Neural progenitor cell (in vitro differentiated cells): Measurements from ENCODE around the gene TPCN1. TPM values are rescaled to one million over a fixed set of nuclear protein-coding genes. Genes with fewer than 3 reads are reported as not detected.

Experiments used
- DNase-seq: peaks from one replicate; pipeline ENCODE4 v3.0.0-alpha.2; 2016; ENCODE audit warnings: low spot score
- H2AFZ ChIP-seq: fragments of 200-600 bp; sonication (generic); replicated peaks from 2 replicates; pipeline ENCODE4 v1.6.1; 2016; ENCODE audit warnings: antibody characterized with exemption
- H3F3A ChIP-seq: fragments of 200-600 bp; sonication (generic); 2 replicates; pipeline ENCODE4 v1.6.1; 2016; ENCODE audit warnings: antibody characterized with exemption, low read depth
- H3K27ac ChIP-seq: fragments of 200-600 bp; sonication (generic); 2 replicates; pipeline ENCODE4 v1.5.1; 2016; ENCODE audit warnings: mild to moderate bottlenecking
- H3K27me3 ChIP-seq: fragments of 200-600 bp; sonication (generic); 2 replicates; pipeline ENCODE4 v1.6.1; 2016; ENCODE audit warnings: mild to moderate bottlenecking, moderate library complexity
- H3K36me3 ChIP-seq: fragments of 200-600 bp; sonication (generic); 2 replicates; pipeline ENCODE4 v1.5.1; 2016
- H3K4me1 ChIP-seq: fragments of 200-600 bp; sonication (generic); 2 replicates; pipeline ENCODE4 v1.6.1; 2016; ENCODE audit warnings: mixed run types
- H3K4me2 ChIP-seq: fragments of 200-600 bp; sonication (generic); 2 replicates; pipeline ENCODE4 v1.6.1; 2016
- H3K4me3 ChIP-seq: fragments of 200-600 bp; sonication (generic); 2 replicates; pipeline ENCODE4 v1.5.1; 2016
- H3K79me2 ChIP-seq: fragments of 200-600 bp; sonication (generic); 2 replicates; pipeline ENCODE4 v1.6.1; 2016; ENCODE audit warnings: low read depth
- H3K9ac ChIP-seq: fragments of 200-600 bp; sonication (generic); 2 replicates; pipeline ENCODE4 v1.6.1; 2016
- H3K9me3 ChIP-seq: fragments of 200-600 bp; sonication (generic); 2 replicates; pipeline ENCODE4 v1.5.1; 2016; ENCODE audit warnings: low read depth
- H4K20me1 ChIP-seq: fragments of 200-600 bp; sonication (generic); 2 replicates; pipeline ENCODE4 v1.6.1; 2016; ENCODE audit warnings: low read depth
- H3K27ac Mint-ChIP-seq: 3 replicates; pipeline ENCODE4 v1.8.0; 2021; ENCODE audit warnings: mixed read lengths
- H3K27me3 Mint-ChIP-seq: 2 replicates; pipeline ENCODE4 v1.8.0; 2022; ENCODE audit warnings: low read depth, mild to moderate bottlenecking, inconsistent platforms, moderate library complexity, mixed read lengths; ENCODE audit not compliant: insufficient read depth
- H3K36me3 Mint-ChIP-seq: 3 replicates; pipeline ENCODE4 v1.8.0; 2021; ENCODE audit warnings: mixed read lengths
- H3K4me1 Mint-ChIP-seq: 3 replicates; pipeline ENCODE4 v1.8.0; 2021; ENCODE audit warnings: mixed read lengths
- H3K4me3 Mint-ChIP-seq: 3 replicates; pipeline ENCODE4 v1.8.0; 2021; ENCODE audit warnings: mild to moderate bottlenecking, moderate library complexity, mixed read lengths
- H3K9me3 Mint-ChIP-seq: 3 replicates; pipeline ENCODE4 v1.8.0; 2020; ENCODE audit warnings: mixed read lengths
- EZH2 ChIP-seq: fragments of 200-600 bp; sonication (generic); IDR thresholded peaks from 2 replicates; pipeline ENCODE4 v1.6.1; 2017; ENCODE audit warnings: antibody characterized with exemption, mild to moderate bottlenecking, moderate library complexity
- EZH2phosphoT487 ChIP-seq: fragments of 200-600 bp; sonication (generic); IDR thresholded peaks from 2 replicates; pipeline ENCODE4 v1.6.1; 2017; ENCODE audit warnings: antibody characterized with exemption
- total RNA-seq: library from RNA; depleted of rRNA; stranded (reverse); fragments of >200 nt; gene quantifications from 2 replicates; pipeline ENCODE4 v1.2.3, GENCODE V29; 2015; ENCODE audit warnings: low replicate concordance
- TF ChIP-seq, protein P1 (sequence below): fragments of 200-600 bp; sonication (generic); IDR thresholded peaks from 2 replicates; pipeline ENCODE4 v1.5.1; 2017; ENCODE audit warnings: antibody characterized with exemption, mild to moderate bottlenecking

Gene TPCN1
- total RNA-seq, 1 donor from 2014 or later: 12.2 TPM

DNA sequence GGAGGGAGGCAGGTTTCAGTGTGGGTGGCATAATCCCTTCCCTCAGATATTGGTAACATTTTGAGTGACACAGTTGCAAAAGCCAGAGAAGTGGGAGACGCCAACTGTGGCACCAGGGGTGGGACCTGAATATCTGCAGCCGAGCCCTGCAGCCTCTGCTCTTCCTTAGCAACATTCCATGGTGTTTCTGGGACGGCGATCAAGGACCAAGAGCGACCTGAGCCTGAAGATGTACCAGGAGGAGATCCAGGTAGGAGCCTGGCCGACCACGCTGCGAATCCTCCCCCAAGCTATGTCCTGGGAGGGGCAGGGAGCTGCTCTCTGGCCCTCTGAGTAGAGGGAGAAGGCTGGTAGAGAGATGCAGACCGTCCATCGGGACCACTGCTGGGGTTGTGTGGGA, 71.8 kb downstream of the TPCN1 start:
- no peak overlapping the region for H3K9ac ChIP-seq
- Mint-ChIP-seq H3K9me3 (no peaks in the 10 kb centered on the region), H3K27ac (no peak overlapping the region), H3K4me1 (no peaks in the 10 kb centered on the region), H3K4me3 (no peak overlapping the region), H3K36me3 (no peaks in the 10 kb centered on the region), H3K27me3 (peaks cover 4% of the 10 kb centered on the region)
- no peak for TF ChIP-seq EZH2phosphoT487
- TF ChIP-seq EZH2: no peak
- TF ChIP-seq, protein P1, sequence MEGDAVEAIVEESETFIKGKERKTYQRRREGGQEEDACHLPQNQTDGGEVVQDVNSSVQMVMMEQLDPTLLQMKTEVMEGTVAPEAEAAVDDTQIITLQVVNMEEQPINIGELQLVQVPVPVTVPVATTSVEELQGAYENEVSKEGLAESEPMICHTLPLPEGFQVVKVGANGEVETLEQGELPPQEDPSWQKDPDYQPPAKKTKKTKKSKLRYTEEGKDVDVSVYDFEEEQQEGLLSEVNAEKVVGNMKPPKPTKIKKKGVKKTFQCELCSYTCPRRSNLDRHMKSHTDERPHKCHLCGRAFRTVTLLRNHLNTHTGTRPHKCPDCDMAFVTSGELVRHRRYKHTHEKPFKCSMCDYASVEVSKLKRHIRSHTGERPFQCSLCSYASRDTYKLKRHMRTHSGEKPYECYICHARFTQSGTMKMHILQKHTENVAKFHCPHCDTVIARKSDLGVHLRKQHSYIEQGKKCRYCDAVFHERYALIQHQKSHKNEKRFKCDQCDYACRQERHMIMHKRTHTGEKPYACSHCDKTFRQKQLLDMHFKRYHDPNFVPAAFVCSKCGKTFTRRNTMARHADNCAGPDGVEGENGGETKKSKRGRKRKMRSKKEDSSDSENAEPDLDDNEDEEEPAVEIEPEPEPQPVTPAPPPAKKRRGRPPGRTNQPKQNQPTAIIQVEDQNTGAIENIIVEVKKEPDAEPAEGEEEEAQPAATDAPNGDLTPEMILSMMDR: no peak
- H3F3A ChIP-seq: no peaks in the 10 kb centered on the region
- no peak overlapping the region for H2AFZ ChIP-seq
- no peaks in the 10 kb centered on the region for H3K27me3 ChIP-seq
- no peaks in the 10 kb centered on the region for H3K9me3 ChIP-seq
- H3K79me2 ChIP-seq: no peaks in the 10 kb centered on the region
- no peak for DNase-seq
- H3K36me3 ChIP-seq: no peaks in the 10 kb centered on the region
- no peaks in the 10 kb centered on the region for H3K4me1 ChIP-seq
- H3K27ac ChIP-seq: no peak overlapping the region
- no peaks in the 10 kb centered on the region for H4K20me1 ChIP-seq
- H3K4me2 ChIP-seq: no peak overlapping the region
- H3K4me3 ChIP-seq: no peak overlapping the region

DNA sequence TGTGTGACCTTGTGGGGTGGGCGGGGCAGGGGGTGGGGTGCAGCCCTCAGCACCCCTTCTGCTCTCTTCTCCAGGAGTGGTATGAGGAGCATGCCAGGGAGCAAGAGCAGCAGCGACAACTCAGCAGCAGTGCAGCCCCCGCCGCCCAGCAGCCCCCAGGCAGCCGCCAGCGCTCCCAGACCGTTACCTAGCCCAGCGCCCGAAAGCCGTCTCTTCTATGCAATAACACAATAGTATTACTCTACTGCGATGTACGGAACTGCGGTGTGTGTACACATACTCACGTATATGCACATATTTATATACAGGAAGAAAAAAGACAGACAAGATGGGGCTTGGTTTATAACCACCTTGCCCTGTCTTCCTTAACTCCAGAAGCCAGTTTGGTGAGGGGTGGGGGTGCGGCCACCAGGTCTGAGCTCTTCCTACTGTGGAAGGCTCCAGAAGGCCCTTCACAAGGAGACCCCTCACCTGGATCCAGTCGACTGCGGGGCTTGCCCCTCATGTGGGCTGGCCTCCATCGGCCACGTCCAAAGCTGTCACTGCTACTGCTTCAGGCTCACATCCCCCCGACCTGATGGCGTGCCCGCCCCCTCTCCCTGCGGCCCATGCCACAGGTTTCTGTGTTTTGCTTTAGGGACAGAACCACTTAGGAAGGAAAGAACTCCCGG, 74.8 kb downstream of the TPCN1 start:
- Histone ChIP-seq H3F3A (peaks cover 5% of the 10 kb centered on the region), H4K20me1 (no peaks in the 10 kb centered on the region), H3K9ac (no peak overlapping the region), H3K4me3 (no peak overlapping the region), H3K4me2 (no peak overlapping the region), H2AFZ (no peak overlapping the region), H3K9me3 (no peaks in the 10 kb centered on the region), H3K27me3 (no peaks in the 10 kb centered on the region), H3K36me3 (no peaks in the 10 kb centered on the region), H3K4me1 (peaks cover 7% of the 10 kb centered on the region), H3K27ac (no peak overlapping the region), H3K79me2 (no peaks in the 10 kb centered on the region)
- DNase-seq: no peak
- Mint-ChIP-seq H3K36me3 (no peaks in the 10 kb centered on the region), H3K27ac (no peak overlapping the region), H3K4me1 (peaks cover 10% of the 10 kb centered on the region), H3K27me3 (peaks cover 8% of the 10 kb centered on the region), H3K4me3 (no peak overlapping the region), H3K9me3 (no peaks in the 10 kb centered on the region)
- TF ChIP-seq, protein P1: no peak
- TF ChIP-seq EZH2: no peak
- no peak for TF ChIP-seq EZH2phosphoT487

DNA sequence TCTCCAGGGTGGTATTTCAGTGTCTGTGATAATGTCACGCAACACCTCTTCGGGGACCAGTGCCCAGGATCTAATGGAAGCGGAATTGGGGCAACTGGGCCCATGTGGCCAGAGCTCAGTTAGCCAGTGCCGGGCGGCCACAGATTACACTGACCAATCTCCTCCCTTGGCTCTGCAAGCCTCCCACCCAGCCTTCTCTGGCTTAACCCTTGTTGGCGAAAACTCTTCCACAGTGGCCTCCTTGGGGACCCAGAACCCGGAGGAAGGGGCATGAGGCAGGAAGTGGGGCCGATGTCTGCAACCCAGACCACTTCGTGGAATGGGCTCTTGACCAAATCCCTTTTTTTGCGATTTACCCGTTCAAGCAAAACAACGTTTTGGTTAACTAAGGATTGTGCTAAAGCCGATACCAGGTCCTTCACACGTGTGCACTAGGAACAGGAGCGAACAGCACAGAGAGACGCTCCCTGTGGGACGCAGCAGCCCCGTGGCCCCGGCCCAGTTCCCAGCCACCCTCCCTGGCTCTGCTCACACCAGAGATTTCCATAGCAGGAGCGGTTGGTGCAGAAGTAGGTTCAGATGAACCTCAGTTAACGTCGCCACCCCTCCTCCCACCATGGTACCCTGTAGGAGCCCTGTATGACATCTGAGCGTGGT, 75.4 kb downstream of the TPCN1 start:
- H3K4me3 Mint-ChIP-seq: no peak overlapping the region
- Histone ChIP-seq H3K9me3 (no peaks in the 10 kb centered on the region), H3K4me2 (no peak overlapping the region), H3F3A (peaks cover 5% of the 10 kb centered on the region), H4K20me1 (no peaks in the 10 kb centered on the region), H3K79me2 (no peaks in the 10 kb centered on the region), H3K4me3 (no peak overlapping the region), H3K27ac (no peak overlapping the region), H3K27me3 (no peaks in the 10 kb centered on the region), H3K9ac (no peak overlapping the region), H3K4me1 (peaks cover 7% of the 10 kb centered on the region), H2AFZ (no peak overlapping the region), H3K36me3 (no peaks in the 10 kb centered on the region)
- no peak overlapping the region for H3K27ac Mint-ChIP-seq
- no peaks in the 10 kb centered on the region for H3K9me3 Mint-ChIP-seq
- peaks cover 5% of the 10 kb centered on the region for H3K27me3 Mint-ChIP-seq
- no peak for TF ChIP-seq EZH2phosphoT487
- TF ChIP-seq, protein P1: no peak
- no peak for TF ChIP-seq EZH2
- H3K4me1 Mint-ChIP-seq: peaks cover 10% of the 10 kb centered on the region
- no peak for DNase-seq
- no peaks in the 10 kb centered on the region for H3K36me3 Mint-ChIP-seq
